ENCODE results near the gene SLC1A2. TPM values are rescaled to one million over a fixed set of nuclear protein-coding genes. Genes with fewer than 3 reads are reported as not detected.

The SLC1A2 gene
- total RNA-seq, 2 donors from 2014 or later = 0.54 to 0.78 TPM

DNA sequence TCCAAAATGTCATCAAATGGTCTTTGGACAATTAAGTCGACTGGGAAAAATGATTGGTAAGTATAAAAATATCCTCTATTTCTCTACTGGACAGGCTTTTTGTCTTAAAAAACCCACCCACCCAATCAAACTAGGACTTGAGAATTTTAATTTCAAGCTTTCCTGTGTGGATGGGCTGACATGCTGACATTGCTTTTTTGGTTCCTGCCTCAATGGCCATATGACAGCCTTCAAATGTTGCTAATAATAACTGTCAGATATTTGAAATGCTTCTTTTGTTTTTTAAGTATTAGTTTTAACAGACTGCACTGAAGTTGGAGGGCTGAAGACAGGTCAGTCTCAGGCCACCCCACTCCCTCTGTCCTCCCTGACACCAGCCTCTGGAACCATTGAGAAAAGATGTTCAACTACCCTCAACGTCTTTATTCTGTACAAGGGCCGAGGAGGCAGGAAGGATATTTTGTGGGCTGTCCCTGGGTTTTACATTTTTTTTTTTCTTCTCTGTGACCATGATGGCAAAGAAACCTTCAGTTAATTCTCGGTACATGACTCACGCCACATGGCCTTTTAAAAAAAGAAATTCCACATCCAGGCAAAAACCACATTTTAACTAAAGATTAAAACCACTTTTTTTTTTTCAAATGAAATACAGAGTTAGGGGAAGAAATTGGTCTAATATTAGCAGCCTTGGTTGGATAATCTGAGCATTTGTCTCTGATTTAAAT, 130.4 kb downstream of the SLC1A2 start:
- DNase-seq (ENCODE audit: low spot score) (no peak), ATAC-seq (ENCODE audit: insufficient number of reproducible peaks, low FRiP score, low read depth) (peak; percentile 68)
- no peaks in the 10 kb centered on the region for H3K27me3 ChIP-seq (replicated peaks; ENCODE audit: insufficient read depth)
- TF ChIP-seq CTCF (IDR thresholded peaks at IDR 0.05) = no peak
- no peaks in the 10 kb centered on the region for H3K9me3 ChIP-seq
- peak overlapping the region; percentile 46 for H3K4me3 ChIP-seq
- H3K27ac ChIP-seq = peak overlapping the region; percentile 64 to 81
- H3K4me1 ChIP-seq (ENCODE audit: control insufficient read depth in 1 of 2, low read depth in 2 of 2) = peaks cover 14 to 31% of the 10 kb centered on the region in 2 donors
- H3K36me3 ChIP-seq = no peaks in the 10 kb centered on the region

- Histone ChIP-seq H3K4me1 (ENCODE audit: control insufficient read depth in 1 of 2, low read depth in 2 of 2) (peaks cover 14 to 31% of the 10 kb centered on the region in 2 donors), H3K9me3 (no peaks in the 10 kb centered on the region), H3K36me3 (no peaks in the 10 kb centered on the region), H3K27me3 (replicated peaks; ENCODE audit: insufficient read depth) (no peaks in the 10 kb centered on the region), H3K27ac (peak overlapping the region in 1 of 2 donors; percentile 81), H3K4me3 (no peak overlapping the region)
- no peak for TF ChIP-seq CTCF (IDR thresholded peaks at IDR 0.05)
- DNase-seq (ENCODE audit: low spot score) = no peak
- ATAC-seq (ENCODE audit: insufficient number of reproducible peaks, low FRiP score, low read depth) = no peak
These were observed 131.0 kb downstream of the SLC1A2 start for GRCh38 chr11:35288309-35288708.

- Histone ChIP-seq H3K36me3 (no peaks in the 10 kb centered on the region), H3K27me3 (replicated peaks; ENCODE audit: insufficient read depth) (no peaks in the 10 kb centered on the region), H3K9me3 (no peaks in the 10 kb centered on the region), H3K27ac (no peak overlapping the region), H3K4me3 (no peak overlapping the region), H3K4me1 (ENCODE audit: control insufficient read depth in 1 of 2, low read depth in 2 of 2) (peaks cover 14 to 32% of the 10 kb centered on the region in 2 donors)
- ATAC-seq (ENCODE audit: insufficient number of reproducible peaks, low FRiP score, low read depth) (no peak), DNase-seq (ENCODE audit: low spot score) (no peak)
- no peak for TF ChIP-seq CTCF (IDR thresholded peaks at IDR 0.05)
These were observed 131.9 kb downstream of the SLC1A2 start for GRCh38 chr11:35287344-35287890.

DNA sequence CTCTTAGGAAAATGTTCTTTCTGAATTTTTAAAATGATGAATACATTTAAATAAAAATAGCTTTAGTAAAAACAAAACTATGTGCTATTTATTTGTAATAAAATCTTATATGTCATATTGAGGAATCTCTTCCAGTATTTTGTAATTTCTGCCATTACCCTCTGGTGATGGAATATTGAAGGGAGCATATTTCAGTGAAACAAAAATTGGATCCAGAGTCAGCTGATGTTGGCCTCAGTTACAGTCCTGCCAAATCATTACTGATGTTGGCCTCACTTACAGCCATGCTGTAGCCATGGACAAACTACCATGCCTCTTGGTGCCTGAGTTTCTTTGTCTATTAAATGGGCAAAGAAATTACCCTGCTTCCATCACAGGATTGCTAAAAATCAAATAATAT, 133.2 kb downstream of the SLC1A2 start:
- DNase-seq (ENCODE audit: low spot score) = no peak
- Histone ChIP-seq H3K4me1 (ENCODE audit: control insufficient read depth in 1 of 2, low read depth in 2 of 2) (peaks cover 14 to 38% of the 10 kb centered on the region in 2 donors), H3K27ac (peak overlapping the region in 1 of 2 donors; percentile 35), H3K36me3 (no peaks in the 10 kb centered on the region), H3K9me3 (no peaks in the 10 kb centered on the region), H3K27me3 (replicated peaks; ENCODE audit: insufficient read depth) (no peaks in the 10 kb centered on the region), H3K4me3 (no peak overlapping the region)
- no peak for TF ChIP-seq CTCF (IDR thresholded peaks at IDR 0.05)
- ATAC-seq (ENCODE audit: insufficient number of reproducible peaks, low FRiP score, low read depth) = no peak

- ATAC-seq (ENCODE audit: insufficient number of reproducible peaks, low FRiP score, low read depth) = no peak
- Histone ChIP-seq H3K4me1 (ENCODE audit: control insufficient read depth in 1 of 2, low read depth in 2 of 2) (peaks cover 14 to 44% of the 10 kb centered on the region in 2 donors), H3K9me3 (no peaks in the 10 kb centered on the region), H3K27ac (peak overlapping the region in 1 of 2 donors; percentile 45), H3K36me3 (no peaks in the 10 kb centered on the region), H3K4me3 (no peak overlapping the region), H3K27me3 (replicated peaks; ENCODE audit: insufficient read depth) (no peaks in the 10 kb centered on the region)
- no peak for DNase-seq (ENCODE audit: low spot score)
- no peak for TF ChIP-seq CTCF (IDR thresholded peaks at IDR 0.05)
These were observed 133.9 kb downstream of the SLC1A2 start for GRCh38 chr11:35285471-35285870.
